ENCODE data around the gene SCG5.
"Not testable (repeated sequence)": the region's sequence is repeated elsewhere in the genome, so short reads cannot be mapped to it uniquely, and the experiment has no call there.

The SCG5 gene

GRCh38 chr15:32641517-32642059 is at the start of gene SCG5:
TSS of gene SCG5 (plus strand) at chr15:32641710. CDS start at chr15:32643593, 1,883 bp downstream.
- DNase-seq (ENCODE audit: low read depth), result no peak

GRCh38 chr15:32593151-32593550 is 48.4 kb upstream of the SCG5 start, which contains the start of gene GOLGA8N:
TSS of gene GOLGA8N (plus strand) at chr15:32593456.
- not testable (repeated sequence) for DNase-seq (ENCODE audit: low read depth)

GRCh38 chr15:32609518-32609917 is 32.0 kb upstream of the SCG5 start:
- DNase-seq (ENCODE audit: low read depth), result not testable (repeated sequence)

GRCh38 chr15:32610719-32611118 is 30.8 kb upstream of the SCG5 start:
- DNase-seq (ENCODE audit: low read depth), result not testable (repeated sequence)

GRCh38 chr15:32614712-32615050 is 26.8 kb upstream of the SCG5 start:
- not testable (repeated sequence) for DNase-seq (ENCODE audit: low read depth)

- peak; percentile 35 for DNase-seq (ENCODE audit: low read depth)
These were observed 26.2 kb upstream of the SCG5 start, which contains the start of gene ARHGAP11A for GRCh38 chr15:32615051-32615870. TSS of gene ARHGAP11A (plus strand) at chr15:32615504. CDS start at chr15:32616212, 708 bp downstream.

- not testable (repeated sequence) for DNase-seq (ENCODE audit: low read depth)
These were observed 25.6 kb upstream of the SCG5 start for GRCh38 chr15:32615871-32616426.

- no peak for DNase-seq (ENCODE audit: low read depth)
These were observed 5.1 kb upstream of the SCG5 start for GRCh38 chr15:32636410-32636809.

- DNase-seq (ENCODE audit: low read depth), result no peak
These were observed 4.5 kb upstream of the SCG5 start for GRCh38 chr15:32636908-32637567.

- DNase-seq (ENCODE audit: low read depth), result no peak
These were observed 3.8 kb upstream of the SCG5 start for GRCh38 chr15:32637704-32638103.

- no peak for DNase-seq (ENCODE audit: low read depth)
These were observed 1.3 kb downstream of the SCG5 start for GRCh38 chr15:32642667-32643435.

- no peak for DNase-seq (ENCODE audit: low read depth)
These were observed 2.5 kb downstream of the SCG5 start for GRCh38 chr15:32643907-32644445.

GRCh38 chr15:32646291-32646690 is 4.8 kb downstream of the SCG5 start:
- DNase-seq (ENCODE audit: low read depth), result no peak

GRCh38 chr15:32649342-32649741 is 7.8 kb downstream of the SCG5 start:
- DNase-seq (ENCODE audit: low read depth), result no peak

- no peak for DNase-seq (ENCODE audit: low read depth)
These were observed 9.8 kb downstream of the SCG5 start for GRCh38 chr15:32651229-32651837.

GRCh38 chr15:32652178-32652577 is 10.7 kb downstream of the SCG5 start:
- no peak for DNase-seq (ENCODE audit: low read depth)

- no peak for DNase-seq (ENCODE audit: low read depth)
These were observed 14.6 kb downstream of the SCG5 start for GRCh38 chr15:32656091-32656490.

- DNase-seq (ENCODE audit: low read depth), result no peak
These were observed 15.0 kb downstream of the SCG5 start for GRCh38 chr15:32656496-32656895.

GRCh38 chr15:32657198-32657883 is 15.8 kb downstream of the SCG5 start:
- no peak for DNase-seq (ENCODE audit: low read depth)

- no peak for DNase-seq (ENCODE audit: low read depth)
These were observed 16.4 kb downstream of the SCG5 start for GRCh38 chr15:32657941-32658340.

Data from stimulated activated CD8-positive, alpha-beta memory T cell treated with anti-CD3 and anti-CD28 coated beads, Interleukin-15, amount 100 ng/mL, for 24 hours (primary cell).